ENCODE data around the gene DDC. TPM values are rescaled to one million over a fixed set of nuclear protein-coding genes. Genes with fewer than 3 reads are reported as not detected.

DDC gene
- total and polyA plus RNA-seq, 10 donors, result 0.03 to 0.55 (median 0.29) TPM; not detected in 4

- intact Hi-C loops (cut with DNase I; ENCODE audit: low total_unique reads), result no loop called here
- no peak for TF ChIP-seq POLR2A (IDR thresholded peaks at IDR 0.05)
- TF ChIP-seq, protein P1, sequence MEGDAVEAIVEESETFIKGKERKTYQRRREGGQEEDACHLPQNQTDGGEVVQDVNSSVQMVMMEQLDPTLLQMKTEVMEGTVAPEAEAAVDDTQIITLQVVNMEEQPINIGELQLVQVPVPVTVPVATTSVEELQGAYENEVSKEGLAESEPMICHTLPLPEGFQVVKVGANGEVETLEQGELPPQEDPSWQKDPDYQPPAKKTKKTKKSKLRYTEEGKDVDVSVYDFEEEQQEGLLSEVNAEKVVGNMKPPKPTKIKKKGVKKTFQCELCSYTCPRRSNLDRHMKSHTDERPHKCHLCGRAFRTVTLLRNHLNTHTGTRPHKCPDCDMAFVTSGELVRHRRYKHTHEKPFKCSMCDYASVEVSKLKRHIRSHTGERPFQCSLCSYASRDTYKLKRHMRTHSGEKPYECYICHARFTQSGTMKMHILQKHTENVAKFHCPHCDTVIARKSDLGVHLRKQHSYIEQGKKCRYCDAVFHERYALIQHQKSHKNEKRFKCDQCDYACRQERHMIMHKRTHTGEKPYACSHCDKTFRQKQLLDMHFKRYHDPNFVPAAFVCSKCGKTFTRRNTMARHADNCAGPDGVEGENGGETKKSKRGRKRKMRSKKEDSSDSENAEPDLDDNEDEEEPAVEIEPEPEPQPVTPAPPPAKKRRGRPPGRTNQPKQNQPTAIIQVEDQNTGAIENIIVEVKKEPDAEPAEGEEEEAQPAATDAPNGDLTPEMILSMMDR (IDR thresholded peaks at IDR 0.05 in 8 of 11, conservative IDR thresholded peaks at IDR 0.05 in 3 of 11), result peak in 5 of 11 experiments; percentile 26 to 46 (median 30)
- no peak for TF ChIP-seq POLR2AphosphoS5 (IDR thresholded peaks at IDR 0.05)
- Histone ChIP-seq H3K27me3 (replicated peaks in 1 of 7) (no peaks in the 10 kb centered on the region), H3K27ac (no peak overlapping the region), H3K36me3 (peaks cover 0 to 96% (median 12%) of the 10 kb centered on the region in 6 donors), H3K4me1 (peaks cover 0 to 31% (median 13%) of the 10 kb centered on the region in 6 donors), H3K9me3 (no peaks in the 10 kb centered on the region), H3K4me3 (no peak overlapping the region)
- 57 to 74% (median 71%) methylated on average over 5 of the region's 5 CpGs for WGBS, 5 donors
- DNase-seq, result no peak
Observed at GRCh38 chr7:50595491-50596102, 30.4 kb upstream of the DDC start.

GRCh38 chr7:50594734-50595485 lies 29.7 kb upstream of the DDC start:
- DNase-seq, result no peak
- peaks cover 0 to 24% (median 13%) of the 10 kb centered on the region in 6 donors for H3K4me1 ChIP-seq
- no peaks in the 10 kb centered on the region for H3K27me3 ChIP-seq (replicated peaks in 1 of 7)
- 57 to 72% (median 66%) methylated on average over 7 of the region's 7 CpGs for WGBS, 5 donors
- intact Hi-C loops (cut with DNase I; ENCODE audit: low total_unique reads), result no loop called here
- TF ChIP-seq POLR2A (IDR thresholded peaks at IDR 0.05) (no peak), POLR2AphosphoS5 (IDR thresholded peaks at IDR 0.05) (peak in 2 of 3 donors; percentile 10 to 42)
- H3K36me3 ChIP-seq, result peaks cover 0 to 91% (median 12%) of the 10 kb centered on the region in 6 donors
- no peak overlapping the region for H3K4me3 ChIP-seq
- no peaks in the 10 kb centered on the region for H3K9me3 ChIP-seq
- H3K27ac ChIP-seq, result no peak overlapping the region

DNA sequence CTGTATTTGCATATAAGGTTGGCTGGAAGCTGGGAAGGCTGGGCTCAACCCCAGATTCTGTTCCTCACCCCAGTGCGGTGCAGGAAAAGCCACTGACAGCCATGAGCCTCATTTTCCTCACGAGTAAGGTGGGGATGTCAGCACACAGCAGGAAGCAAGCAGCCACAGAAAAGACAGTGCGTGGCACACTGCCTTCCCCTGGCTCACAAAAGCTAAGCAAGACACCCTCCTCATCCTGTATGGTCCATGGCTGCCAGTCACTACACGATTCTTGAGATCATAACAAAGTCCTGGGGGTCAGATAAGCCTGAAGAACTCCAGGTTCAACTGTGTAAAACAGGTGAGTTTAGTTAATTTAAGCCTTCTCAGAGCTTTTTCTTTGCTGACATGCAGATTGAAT lies 28.9 kb upstream of the DDC start:
- Histone ChIP-seq H3K4me3 (no peak overlapping the region), H3K9me3 (no peaks in the 10 kb centered on the region), H3K27ac (no peak overlapping the region), H3K4me1 (peaks cover 0 to 17% (median 7%) of the 10 kb centered on the region in 6 donors), H3K27me3 (replicated peaks in 1 of 7) (no peaks in the 10 kb centered on the region), H3K36me3 (peaks cover 0 to 83% (median 12%) of the 10 kb centered on the region in 6 donors)
- 64 to 78% (median 74%) methylated on average over 4 of the region's 4 CpGs for WGBS, 5 donors
- no peak for DNase-seq
- intact Hi-C loops (cut with DNase I; ENCODE audit: low total_unique reads), result no loop called here
- TF ChIP-seq POLR2A (IDR thresholded peaks at IDR 0.05) (no peak), POLR2AphosphoS5 (IDR thresholded peaks at IDR 0.05) (no peak)
- TF ChIP-seq, protein P1 (IDR thresholded peaks at IDR 0.05 in 8 of 11, conservative IDR thresholded peaks at IDR 0.05 in 3 of 11), result no peak

DNA sequence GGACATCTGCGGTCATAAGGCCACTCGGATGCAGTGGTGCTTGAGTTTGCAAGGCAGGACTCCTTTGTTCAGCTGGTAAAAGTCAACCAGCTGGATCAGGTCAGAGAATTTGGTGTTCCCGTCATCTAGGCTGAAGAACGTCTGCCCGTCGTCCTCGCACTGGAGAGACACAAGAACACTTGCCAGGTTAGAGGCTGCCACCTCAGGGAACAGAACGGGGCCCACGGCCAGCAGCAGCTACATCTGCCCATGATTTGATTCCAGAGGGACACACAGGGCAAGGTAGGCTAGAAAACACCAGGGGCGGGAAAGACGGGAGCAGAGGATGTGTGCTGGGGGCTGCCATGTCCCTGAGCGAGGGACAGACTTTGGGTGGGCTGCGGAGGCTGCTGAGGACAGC lies 27.7 kb upstream of the DDC start:
- Histone ChIP-seq H3K36me3 (peaks cover 0 to 71% (median 12%) of the 10 kb centered on the region in 6 donors), H3K27me3 (replicated peaks in 1 of 7) (no peaks in the 10 kb centered on the region), H3K4me1 (peaks cover 0 to 7% (median 3%) of the 10 kb centered on the region in 6 donors), H3K4me3 (no peak overlapping the region), H3K9me3 (no peaks in the 10 kb centered on the region), H3K27ac (no peak overlapping the region)
- DNase-seq, result no peak
- 93 to 97% (median 95%) methylated on average over 13 of the region's 13 CpGs for WGBS, 5 donors
- intact Hi-C loops (cut with DNase I; ENCODE audit: low total_unique reads), result no loop called here
- TF ChIP-seq, protein P1 (IDR thresholded peaks at IDR 0.05 in 8 of 11, conservative IDR thresholded peaks at IDR 0.05 in 3 of 11), result no peak
- TF ChIP-seq POLR2A (IDR thresholded peaks at IDR 0.05) (no peak), POLR2AphosphoS5 (IDR thresholded peaks at IDR 0.05) (peak in 1 of 3 donors; percentile 6)
